HL-60 (cell line): ENCODE measurements around the gene NEDD8.

Experiments
- CTCF ChIP-seq: IDR thresholded peaks from one replicate; pipeline ENCODE4 v1.5.1; 2011; ENCODE audit warnings: low read length, control low read depth, inconsistent platforms; ENCODE audit not compliant: insufficient read depth
- GABPA ChIP-seq: IDR thresholded peaks from 2 replicates; pipeline ENCODE4 v1.6.1; 2012; ENCODE audit warnings: low read depth
- POLR2AphosphoS5 ChIP-seq: IDR thresholded peaks from 2 replicates; pipeline ENCODE4 v1.6.1; 2012; ENCODE audit warnings: low read depth
- SPI1 ChIP-seq: IDR thresholded peaks from 2 replicates; pipeline ENCODE4 v1.6.1; 2012; ENCODE audit warnings: low read depth, mild to moderate bottlenecking, borderline replicate concordance

GRCh38 chr14:24196071-24197055 lies 35.8 kb downstream of the NEDD8 start:
- TF ChIP-seq CTCF (no peak), GABPA (no peak), SPI1 (peak; percentile 88), POLR2AphosphoS5 (no peak)
